Non-pigmented ciliary epithelial cell (primary cell): ENCODE results near the gene TXNDC2.

ENCODE experiments used
- DNase-seq: peaks from one replicate; pipeline ENCODE4 v3.0.0-alpha.2; 2010; ENCODE audit warnings: low read depth

The TXNDC2 gene

DNA sequence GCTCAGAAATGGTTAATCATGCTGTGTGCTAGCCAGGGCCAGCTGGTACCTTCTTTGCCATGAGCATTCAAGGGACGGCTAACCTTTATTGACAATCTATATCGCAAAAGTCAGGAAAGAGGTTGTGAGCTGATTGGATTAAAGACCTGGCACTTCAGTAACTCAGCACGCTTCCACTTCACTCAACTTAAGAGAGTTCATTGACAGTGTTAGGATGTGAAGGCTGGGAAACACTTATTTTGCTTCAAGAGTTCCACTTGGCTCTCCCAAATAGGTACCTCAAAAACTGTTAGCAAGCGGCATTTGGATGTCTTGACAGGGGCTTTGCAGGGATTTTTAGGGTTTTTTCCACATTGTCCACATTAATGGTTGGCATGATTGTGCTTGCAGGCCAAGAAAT is 25.1 kb upstream of the TXNDC2 start:
- DNase-seq, result no peak

DNA sequence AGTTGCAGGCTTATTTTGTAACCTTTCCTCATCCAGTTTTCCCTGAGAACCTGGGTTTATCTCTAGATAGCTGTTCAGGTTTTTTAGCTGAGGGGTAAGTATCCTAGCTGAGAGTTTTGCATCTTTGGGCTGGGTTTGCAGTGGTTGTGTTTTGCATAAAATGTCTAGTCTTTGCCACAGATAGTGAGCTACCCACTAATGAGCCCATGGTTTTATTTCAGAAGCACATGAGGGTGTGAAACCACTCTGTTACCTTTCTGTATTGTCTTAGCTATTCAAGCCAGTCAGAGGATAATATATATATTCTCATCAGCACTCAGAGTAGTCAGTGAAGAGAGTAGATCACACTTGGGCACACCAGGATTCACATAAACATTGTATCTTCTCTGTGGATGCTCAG is 24.6 kb upstream of the TXNDC2 start:
- no peak for DNase-seq

DNA sequence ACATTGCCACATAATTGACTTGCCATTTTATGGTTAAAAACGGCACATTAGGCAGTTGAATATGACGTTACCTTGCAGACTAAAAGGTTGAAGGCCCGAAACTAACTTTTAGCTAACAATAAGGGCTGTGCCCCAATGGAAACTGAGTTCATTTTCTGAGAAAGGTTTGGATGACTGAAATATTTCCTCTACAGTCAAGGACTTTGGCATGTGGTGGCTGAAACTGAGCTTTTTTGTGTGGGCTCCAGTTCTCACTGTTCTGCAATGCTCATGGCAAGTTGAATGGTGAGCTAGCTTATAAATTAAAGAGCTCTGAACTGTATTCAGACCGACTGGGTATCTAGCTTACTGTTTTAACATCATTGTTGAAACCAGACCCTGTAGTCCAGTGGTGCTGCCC is 23.8 kb upstream of the TXNDC2 start:
- no peak for DNase-seq

DNA sequence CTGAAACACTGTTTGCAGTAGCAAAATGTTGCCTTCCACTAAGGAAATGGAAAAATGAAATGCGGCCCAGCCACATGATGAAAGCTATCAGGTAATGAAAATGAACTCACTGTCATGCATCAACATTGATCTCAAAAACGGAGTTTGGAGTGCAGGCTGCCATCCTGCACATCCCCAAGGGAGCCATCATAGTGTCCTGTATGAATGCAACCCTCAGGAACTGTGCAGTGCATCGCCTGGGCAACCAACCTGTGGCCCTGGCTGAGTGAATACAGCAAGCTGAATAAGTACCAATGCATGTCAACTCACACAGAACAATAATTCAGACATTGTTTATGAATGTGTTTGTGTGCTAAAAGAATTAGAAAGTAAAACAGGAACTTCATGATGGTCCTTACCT is 23.1 kb upstream of the TXNDC2 start:
- DNase-seq, result no peak

DNA sequence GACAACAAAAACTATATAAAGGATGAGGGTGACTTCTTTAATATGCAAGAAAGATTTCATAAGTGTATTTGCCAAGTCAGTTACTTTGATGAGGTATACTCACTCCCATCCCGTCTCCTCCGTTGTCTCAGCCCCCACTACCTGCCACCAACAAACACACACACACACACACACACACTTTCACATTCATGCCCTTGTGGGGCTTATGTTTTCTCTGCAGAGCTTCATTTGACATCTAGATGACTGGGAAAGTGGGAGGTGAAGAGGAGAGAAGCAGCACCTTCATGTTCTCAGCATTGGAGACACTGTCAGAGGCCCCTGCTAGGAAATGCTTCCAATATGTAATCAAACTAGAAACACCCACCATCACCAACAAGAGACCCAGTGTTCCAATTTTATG is 22.5 kb upstream of the TXNDC2 start:
- DNase-seq, result no peak

DNA sequence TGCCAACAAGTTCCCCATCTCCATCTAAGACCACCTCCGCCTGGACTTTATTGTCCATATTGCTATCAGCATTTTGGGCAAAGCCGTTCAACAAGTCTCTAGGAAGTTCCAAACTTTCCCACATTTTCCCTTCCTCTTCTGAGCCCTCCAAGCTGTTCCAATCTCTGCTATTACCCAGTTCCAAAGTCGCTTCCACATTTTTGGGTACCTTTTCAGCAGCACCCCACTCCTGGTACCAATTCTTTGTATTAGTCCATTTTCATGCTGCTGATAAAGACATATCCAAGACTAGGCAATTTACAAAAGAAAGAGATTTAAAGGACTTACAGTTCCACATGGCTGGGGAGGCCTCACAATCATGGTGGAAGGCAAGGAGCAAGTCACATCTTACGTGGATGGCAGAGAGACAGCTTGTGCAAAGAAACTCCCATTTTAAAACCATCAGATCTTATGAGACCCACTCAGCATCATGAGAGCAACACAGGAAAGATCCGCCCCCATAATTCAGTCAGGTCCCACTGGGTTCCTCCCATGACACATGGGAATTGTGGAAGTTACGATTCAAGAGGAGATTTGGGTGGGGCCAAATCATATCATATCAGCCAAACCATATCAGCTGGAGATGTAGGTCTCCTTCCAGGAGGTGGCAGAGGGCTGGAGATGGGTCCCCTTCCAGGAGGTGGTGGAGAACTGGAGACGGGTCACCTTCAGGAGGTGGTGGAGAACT is 19.8 kb upstream of the TXNDC2 start:
- no peak for DNase-seq

DNA sequence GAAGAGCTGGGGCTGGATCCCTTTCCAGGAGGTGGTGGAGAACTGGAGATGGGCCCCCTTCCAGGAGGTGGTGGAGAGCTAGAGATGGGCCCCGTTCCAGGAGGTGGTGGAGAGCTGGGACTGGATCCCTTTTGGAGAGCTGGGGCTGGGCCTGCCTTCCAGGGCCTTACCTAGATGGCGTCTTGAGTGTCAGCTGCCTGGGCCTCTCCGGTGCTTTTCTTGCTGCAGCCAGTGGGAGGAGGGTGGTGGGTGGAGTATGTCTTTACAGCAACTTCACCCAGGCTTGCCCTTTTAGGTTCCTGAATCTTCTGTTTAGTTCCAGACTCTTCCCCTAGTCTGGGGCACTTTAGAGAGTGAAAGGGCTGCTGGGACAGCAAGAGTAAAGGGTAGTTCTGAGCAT is 19.1 kb upstream of the TXNDC2 start:
- no peak for DNase-seq

DNA sequence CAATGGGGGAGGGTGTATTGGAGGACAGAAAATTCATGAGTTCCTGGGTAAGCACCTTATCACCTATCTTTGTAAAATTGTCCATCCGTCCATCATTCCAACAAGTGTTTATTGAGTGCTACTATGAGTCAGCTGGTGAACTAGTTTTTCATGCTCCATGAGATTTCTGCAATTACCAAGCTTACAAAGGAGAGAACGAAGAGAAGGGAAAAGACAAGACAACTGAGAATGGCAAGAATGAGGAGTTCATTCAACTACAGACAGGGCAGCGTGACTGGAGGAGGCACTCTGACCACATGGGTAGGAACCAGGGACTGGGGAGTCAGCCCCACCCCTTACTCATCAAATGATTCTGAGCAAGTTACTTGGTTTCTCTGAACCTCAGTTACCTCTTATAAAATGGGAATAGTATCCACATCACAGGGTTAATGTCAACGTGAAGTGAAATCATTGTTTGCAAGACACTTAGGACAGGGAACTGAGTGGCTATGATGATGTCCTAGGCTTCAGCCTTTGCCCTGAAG is 18.6 kb upstream of the TXNDC2 start:
- DNase-seq, result no peak

DNA sequence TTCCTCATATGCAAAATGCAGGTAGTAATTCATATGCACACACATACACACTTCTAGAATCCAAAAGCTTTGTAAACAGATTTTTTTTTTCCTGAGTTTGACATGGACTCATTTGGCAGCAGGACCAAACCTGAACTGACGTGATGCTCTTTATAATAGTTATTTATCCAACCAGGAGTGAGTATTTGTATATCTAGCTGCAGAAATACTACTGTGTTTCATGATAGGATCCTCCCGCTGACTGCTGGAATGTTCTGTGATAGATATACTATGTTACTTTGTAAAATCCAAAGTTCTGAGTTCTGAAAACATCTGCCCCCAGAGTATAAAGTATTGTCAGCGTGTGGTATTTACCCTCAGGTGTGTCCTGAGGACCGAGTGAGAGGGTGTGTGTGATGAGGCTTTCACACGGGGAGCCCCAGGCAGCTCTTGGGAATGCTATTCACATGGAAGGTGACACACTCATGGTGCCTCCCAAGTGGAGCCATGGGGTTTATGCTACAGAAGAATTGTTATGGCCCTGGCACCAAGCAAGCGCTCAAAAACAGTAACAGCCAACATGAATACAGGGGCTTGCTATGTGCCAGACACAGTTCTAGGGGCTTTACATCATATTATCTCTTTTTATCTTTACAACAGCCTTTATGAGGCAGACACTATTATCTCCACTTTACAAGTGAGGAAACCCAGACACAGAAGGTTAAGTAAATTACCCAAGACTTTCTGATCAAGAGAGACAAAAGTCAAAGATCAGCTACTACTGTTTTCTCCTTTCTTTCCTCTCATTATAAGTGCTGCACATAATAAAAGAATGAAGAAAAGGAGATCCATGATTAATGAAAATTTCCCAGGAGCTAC is 16.7 kb upstream of the TXNDC2 start:
- no peak for DNase-seq

DNA sequence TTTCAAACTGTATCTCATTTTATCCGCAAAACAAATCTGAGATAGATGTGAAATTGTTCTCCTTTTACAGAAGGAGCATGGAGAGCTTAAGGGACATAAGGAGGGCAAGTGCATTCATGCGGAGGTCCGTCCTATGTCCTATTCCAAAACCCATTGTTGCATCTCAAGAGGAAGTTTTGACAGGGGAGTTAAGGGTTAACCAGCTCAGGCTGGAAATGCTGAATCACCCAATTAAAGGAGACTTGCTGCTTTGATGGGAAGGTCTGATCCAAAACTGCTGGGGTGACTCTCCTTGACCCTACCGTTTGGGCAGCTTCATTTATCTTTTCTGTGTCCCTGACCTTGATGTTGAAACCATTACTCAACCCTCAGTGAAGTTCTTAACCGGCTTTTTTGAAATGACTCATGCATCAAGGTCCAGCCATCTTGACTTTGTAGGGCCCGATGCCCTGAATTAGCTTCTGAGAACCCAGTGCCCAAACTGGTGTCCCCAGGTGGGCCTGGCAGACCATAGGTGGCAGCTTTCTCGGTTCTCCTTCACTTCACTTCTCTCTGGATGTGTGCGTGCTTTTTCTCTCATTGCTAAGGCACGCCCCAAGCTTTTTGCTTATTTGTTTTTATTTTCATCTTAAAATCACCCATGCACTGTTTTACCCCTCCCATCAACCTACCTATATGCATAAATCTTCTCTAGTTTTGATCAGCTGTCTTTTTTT is 15.9 kb upstream of the TXNDC2 start:
- no peak for DNase-seq

DNA sequence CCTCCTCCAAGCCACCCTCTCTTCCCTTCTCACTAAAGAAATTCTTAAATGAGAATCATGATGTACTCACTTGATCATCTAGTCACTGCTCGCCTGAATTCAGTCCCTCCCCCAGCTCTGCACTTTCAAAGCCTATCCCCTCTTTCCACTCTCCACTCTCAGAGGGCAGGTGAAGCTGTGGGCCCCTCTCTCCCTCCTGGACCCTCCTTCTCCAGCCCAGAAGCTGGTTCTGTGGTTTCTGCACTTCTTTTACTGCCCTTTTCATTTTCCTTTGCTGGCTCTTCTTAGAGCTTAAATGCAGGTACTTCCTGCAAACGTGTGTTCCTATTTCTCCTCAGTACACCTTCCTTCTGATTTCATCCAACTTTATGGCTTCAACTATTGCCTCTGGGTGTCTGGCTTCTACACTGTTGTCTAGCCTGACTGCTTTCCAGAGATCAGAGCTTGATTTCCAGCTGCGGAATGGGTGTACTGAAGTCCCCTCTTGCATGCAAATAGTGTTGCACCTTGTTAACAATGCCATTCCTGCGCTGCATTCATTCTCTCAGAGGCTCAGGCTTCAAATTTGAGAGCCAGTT is 15.3 kb upstream of the TXNDC2 start:
- DNase-seq, result no peak

DNA sequence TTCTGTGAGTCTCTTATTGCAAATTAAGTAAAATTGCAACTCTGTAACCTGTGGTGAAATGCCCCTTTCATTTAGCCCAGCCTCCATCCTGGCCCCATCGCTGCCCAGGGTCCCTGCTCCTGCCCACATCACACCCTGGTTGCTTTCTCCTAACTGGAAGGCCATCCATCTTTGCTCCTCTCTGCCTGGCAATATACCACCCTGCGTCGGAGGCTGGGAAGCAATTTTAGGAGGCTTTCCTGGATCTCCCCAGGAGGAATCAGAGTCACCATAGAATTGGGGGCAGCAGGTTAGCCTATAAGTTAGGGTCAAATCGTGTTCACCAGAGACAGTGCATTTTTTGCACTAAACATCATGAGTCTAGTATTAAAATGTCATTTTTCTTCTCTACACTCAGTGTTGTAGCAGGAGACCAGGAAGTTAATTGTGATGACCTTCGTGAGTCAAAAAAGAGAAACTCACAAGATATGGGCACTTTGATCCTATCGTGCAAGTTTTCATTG is 14.5 kb upstream of the TXNDC2 start:
- no peak for DNase-seq

DNA sequence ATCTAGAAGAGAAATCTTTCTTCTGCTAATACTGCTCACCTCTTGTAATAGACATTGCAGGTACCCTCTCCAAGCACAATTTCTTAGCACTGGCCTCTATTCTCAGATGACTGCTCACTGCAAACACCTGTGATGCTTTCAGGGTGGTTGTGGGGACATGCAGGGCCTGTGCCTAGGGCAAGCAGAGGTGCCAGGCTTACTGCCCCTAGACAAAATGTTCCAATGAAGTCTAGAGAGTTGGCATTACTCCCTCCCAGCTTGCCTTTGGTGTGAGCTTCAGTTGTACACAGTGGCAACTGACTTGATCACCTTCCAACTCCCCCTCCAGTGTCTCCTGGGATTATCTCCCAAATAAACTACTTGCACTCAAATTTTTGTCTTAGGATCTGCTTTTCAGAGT is 12.9 kb upstream of the TXNDC2 start:
- no peak for DNase-seq

DNA sequence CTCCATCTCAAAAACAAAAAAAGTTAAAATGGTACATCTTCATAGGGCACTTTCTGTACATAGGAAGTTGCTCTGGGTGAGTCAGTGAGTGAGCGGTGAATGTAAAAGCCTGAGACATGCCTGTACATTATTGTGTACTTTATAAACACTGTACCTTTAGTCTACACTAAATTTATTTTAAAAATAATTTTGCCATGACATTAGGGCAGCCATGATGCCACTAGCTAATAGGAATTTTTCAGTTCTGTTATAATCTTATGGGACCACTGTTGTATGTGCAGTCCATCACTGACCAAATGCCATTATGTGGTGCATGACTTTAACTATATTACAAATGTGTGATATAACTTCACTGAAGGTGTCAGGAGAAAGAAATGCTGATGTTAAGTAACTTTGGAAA is 11.0 kb upstream of the TXNDC2 start:
- DNase-seq, result no peak

DNA sequence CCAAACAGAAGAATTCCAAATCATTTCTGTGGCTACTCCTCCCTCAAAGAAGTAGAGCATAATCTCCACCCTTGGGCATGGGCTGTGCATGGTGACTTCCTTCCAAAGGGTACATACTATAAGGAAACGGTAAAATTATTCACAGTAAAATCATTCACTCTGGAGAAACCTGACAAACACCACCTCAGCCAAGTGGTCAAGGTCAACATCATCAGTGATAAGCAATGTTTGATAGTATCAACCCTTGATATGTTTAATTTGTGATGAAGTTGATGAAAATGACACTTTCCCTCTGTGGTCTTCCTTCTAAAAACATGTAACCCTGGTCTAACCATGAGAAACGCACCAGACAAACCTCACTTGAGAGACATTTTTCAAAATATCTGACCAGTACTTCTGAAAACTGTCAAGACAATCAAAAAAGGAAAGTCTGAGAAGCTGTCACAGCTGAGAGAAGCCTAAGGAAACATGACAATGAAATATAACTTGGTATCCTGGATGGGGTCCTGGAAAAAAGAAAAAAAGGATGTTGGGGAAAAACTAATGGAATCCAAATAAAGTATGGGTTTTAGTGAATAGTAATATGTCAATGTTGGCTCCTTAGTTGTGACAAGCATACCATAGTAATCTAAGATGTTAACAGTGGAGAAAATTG is 9.4 kb upstream of the TXNDC2 start:
- DNase-seq, result no peak

DNA sequence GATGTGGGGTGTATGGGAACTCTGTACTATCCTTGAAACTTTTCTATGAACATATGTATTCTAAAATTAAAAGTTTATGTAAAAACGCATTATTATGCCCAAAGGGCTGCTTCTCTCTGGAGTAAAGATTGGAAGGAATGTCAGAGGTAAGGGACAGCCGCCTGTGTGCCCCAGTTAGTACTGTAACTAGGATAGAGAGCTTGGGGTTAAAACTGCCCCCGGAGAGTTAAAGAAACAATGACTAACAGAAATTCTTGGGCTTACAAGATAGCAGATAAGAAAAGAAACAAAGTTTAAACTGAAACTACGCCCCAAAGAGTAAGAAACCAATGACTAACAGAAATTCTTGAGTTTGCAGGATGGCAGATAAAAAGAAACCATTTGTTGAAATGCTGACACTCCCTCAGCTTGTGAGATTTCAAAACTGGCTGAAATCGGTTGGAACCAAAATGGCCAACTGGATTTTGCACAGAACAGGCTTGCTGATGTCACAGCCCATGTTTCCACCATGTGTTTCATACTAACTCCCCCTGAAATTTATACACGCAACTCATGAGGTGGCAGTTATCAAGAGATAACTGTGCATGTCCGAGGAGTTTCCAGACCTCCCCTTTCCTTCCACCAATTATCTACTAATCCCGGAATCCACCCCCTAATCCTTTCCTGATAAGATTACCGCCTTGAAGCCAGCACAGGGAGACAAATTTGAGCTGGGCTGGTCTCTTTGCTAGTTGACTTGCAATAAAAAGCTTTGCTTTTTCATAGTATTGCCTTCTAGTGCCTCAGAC is 8.7 kb upstream of the TXNDC2 start:
- DNase-seq, result peak; percentile 81

DNA sequence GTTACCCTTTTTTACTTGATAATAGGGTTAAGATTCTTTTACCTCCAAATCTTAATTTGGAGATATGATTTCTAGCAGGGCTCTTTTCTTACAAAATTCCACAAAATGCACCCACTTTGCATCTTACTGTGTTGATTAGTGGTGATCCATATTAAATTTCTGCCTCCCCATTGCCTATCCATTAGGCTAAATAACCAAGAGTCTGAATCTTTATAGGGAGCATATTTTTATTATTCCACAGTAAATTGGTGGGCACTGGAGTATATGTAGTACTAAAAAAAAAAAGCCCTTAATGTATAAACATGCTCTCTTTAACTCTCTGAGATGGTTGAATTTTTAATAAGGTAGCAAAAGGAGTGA is 8.1 kb upstream of the TXNDC2 start:
- DNase-seq, result no peak

DNA sequence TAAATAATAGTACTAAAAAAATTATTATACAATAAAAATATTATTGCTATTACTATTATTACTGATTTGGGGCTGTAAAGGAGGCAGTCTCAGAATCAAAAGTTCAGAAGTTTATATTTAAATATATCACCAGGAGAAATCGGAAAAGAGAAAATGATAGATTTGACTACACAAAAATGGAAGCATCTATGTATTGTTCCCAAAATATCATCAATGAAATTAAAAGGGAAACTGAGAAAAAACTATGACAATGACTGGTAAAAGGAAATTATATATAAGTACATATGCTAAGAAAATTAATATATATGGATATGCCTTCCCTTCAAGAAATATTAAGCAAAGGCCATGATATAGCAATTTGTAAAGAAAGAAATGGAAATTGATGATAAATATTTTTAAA is 7.7 kb upstream of the TXNDC2 start:
- DNase-seq, result no peak

DNA sequence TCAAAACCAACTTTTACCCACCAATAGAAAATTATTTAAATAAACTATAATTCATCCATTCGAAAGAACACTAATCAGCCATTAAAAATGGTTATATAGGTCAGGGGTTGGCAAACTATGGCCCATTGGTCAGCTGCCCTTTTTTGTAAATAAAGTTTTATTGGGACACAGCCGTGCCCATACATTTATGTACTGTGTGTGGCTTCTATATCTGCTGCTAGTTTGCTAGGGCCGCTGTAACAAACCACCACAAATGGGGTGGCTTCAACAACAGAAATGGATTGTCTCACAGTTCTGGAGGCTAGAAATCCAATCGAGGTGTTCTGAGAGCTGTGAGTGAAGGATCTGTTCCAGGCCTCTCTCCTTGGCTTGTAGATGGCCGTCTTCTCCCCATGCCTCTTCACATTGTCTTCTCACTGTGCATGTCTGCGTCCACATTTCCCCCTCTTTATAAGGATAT is 7.0 kb upstream of the TXNDC2 start:
- no peak for DNase-seq

DNA sequence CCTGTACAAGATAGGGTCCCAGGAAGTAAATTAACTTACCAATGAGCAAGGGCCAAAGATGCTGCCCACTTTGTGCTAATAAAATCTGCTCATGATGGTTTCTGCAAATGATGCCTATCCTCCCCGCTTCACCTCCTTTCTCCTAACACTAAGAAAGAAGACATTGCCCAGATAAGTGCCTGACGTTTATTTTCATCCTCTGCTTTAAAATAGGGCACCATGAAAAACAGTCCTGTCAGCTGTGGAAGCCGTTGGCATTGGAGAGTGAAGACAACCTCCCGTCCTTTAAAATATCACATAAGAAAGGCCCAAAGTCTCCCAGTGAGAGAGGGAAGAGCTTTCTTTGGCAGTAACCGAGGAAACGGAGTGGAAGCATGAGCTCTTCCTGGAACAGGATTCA is 1.7 kb upstream of the TXNDC2 start:
- DNase-seq, result no peak
